GM18867 (cell line): ENCODE measurements around the gene KRT77.

ENCODE experiments used
- ATAC-seq: cut with Tn5 transposase; IDR thresholded peaks from one replicate; pipeline ENCODE4 v1.9.1; 2021; ENCODE audit warnings: mild to moderate bottlenecking, moderate library complexity; ENCODE audit not compliant: unreplicated experiment

Gene KRT77

DNA sequence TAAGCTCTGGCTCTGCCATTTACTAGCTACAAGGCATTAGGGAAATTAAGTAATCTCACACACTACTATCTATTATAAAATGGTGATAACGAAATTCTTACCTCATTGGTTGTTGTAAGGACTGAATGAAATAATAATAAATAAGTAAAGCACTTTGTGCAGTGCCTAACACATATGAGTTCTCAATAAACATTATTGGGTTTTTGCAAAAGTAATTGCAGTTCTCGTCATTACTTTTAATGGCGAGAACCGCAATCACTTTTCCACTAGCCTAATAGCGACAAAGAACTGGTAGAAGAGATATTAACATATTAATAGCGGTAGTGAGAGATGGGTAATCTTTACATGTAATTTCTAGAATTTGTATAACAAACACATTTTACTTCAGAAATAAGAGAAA lies 9.2 kb downstream of the KRT77 start:
- no peak for ATAC-seq

GRCh38 chr12:52693261-52693660 lies 10.1 kb downstream of the KRT77 start:
- ATAC-seq: no peak

- no peak for ATAC-seq
These were observed 11.1 kb downstream of the KRT77 start for GRCh38 chr12:52692254-52692653.

GRCh38 chr12:52691841-52692150 lies 11.5 kb downstream of the KRT77 start:
- no peak for ATAC-seq

DNA sequence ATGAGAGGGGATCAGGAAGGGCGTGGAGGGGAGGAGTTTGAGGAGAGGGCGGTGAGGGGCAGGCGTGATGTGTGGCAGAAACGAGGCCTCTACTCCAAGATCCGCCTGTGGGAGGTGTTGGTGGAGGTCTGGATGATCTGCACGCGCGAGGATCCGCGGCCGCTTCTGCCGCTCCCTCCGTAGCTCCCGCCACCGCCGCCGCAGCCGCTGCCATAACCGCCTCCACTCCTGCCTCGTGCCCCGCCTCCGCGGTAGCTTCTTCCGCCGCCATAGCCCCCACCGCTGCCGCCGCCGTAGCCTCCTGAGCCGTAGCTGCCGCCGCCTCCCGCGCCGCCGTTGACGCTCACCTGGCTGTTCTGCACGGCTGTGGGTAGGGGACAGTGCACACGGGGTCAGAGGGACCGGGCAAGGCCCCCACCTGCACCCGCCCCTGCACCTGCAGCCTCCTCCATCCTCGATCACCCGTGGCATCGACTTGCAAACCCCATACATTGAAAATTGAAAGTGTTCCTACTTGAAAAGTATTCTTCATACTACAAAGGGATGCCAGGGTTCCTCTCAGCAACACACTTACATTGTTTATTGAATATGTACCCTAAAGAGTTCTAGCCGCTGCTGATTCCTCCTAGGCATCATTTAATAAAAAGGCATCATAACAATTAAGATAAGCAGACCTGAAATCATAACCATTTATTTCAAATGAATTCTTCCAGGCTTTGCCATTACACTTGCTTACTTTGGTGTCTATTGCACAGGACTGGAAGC lies 12.1 kb downstream of the KRT77 start:
- no peak for ATAC-seq

DNA sequence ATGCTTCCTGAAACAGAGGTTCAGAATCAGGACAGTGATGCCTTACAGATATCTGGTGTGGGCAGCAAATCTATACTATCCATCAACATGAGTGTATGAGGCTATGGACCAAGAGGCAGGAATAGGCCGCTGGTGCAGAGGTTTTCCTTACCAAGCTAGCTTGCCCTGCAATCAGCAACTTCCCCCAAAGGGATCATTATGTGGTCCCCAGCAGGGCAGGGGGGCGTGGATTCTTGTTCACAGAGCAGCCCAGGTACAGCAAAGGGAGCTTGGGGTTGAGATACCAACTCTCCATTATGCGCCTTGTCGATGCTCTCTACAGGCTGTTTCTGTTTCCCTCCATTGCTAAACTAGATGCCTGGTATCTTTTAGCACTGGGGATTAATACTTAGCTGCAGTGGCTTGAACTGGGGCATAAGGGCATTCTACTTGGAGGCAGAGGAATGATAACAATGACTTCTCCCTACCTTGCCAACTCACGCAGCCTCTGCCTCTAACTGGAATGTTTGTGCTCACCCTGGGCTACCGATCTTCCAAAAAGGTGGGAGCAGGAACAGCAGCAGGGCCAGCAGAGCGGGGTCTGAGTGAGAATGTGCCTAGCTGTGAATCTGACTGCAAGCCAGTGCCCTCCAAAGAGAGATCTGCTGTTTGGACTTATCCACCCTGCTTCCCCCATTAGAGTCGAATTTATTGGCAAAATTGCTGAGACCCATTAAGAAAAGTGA lies 12.8 kb downstream of the KRT77 start:
- no peak for ATAC-seq

GRCh38 chr12:52689936-52690335 lies 13.4 kb downstream of the KRT77 start:
- ATAC-seq: no peak

DNA sequence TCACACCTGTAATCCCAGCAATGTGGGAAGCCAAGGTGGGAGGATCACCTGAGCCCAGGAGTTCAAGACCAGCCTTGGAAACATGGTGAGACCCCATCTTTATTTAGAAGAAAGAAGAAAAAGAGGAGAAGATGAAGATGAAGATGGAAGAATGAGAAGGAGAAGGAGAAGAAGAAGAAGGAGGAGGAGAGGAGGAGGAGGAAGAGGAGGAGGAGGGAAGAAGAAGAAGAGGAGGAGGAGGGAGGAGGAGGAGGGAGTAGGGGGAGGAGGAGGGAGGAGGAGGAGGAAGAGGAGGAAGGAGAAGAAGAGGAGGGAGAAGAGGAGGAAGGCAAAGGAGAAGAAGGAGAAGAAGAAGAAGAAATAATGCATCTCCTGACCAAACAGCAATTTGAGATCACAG lies 14.1 kb downstream of the KRT77 start:
- no peak for ATAC-seq

DNA sequence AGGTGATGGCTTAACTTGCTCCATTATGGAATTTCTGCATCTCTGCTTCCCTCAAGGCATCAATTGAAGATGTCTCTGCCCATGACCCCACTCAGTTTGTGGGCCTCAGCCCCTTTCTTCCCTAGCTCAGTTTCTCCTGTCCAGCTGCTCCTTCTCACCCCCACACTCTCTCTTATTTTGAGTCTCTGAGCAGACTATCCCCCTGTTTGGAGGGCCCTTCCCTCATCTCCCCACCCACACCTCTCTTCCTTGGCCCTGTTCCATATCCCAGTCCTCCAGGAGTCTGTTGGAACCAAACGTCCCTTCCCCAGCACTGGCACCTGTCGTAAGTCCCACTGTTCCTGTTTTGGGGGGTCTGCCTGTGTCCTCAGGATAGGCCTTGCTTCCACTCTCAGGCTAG lies 14.8 kb downstream of the KRT77 start:
- ATAC-seq: no peak

- ATAC-seq: no peak
These were observed 15.6 kb downstream of the KRT77 start for GRCh38 chr12:52687497-52688385.

DNA sequence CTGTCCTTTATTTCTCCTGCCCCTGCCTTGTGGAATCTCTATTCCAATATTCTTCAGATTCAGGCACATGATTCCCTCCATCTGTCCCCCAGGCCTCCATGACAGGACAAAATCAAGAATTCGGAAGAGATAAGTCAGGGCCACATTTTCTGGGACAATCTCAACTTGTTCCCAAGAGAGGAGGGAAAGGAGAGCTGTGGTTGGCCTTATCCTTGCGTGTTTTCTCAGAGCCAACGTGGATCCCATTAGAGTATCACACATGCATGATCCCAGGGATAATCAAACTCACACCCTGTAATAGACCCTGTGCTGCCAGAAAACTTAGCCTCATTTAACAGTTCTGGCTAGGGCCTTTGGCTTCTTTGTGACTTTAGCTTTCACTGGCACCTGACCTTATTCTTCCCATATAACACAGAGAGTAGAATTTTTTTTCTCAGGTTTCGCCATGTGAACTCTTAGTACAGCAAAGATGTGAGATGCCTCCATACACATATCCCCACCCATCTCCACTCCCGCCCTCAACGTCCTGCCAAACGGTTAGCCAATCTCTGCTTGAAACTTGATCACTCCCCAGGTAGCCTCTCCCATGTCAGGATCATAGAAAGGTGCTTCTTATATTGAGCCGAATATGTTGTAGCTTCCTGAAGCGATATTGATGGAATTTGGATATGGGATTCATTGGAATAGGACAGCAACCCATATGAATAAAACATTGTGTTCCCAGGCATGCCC lies 16.4 kb downstream of the KRT77 start:
- ATAC-seq: no peak

GRCh38 chr12:52686063-52686462 lies 17.3 kb downstream of the KRT77 start:
- no peak for ATAC-seq

- no peak for ATAC-seq
These were observed 17.9 kb downstream of the KRT77 start for GRCh38 chr12:52685406-52685890.

GRCh38 chr12:52684431-52684830 lies 18.9 kb downstream of the KRT77 start:
- ATAC-seq: no peak

GRCh38 chr12:52683575-52684300 lies 19.6 kb downstream of the KRT77 start:
- no peak for ATAC-seq

GRCh38 chr12:52682938-52683574 lies 20.3 kb downstream of the KRT77 start:
- no peak for ATAC-seq

DNA sequence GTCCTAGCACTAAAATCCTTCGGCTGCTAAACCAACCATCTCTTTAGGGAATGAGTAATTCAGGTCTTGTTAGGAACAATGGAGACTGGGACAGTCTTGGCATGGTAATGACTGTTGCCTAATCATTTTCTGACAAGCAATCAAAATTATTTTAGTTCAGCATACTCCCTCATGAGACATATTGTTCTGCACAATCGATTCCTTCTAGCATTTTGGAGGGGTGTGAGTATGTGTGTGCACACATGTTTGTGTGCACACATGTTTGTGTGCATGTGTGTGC lies 21.0 kb downstream of the KRT77 start:
- ATAC-seq: no peak

- no peak for ATAC-seq
These were observed 21.6 kb downstream of the KRT77 start for GRCh38 chr12:52681526-52682380.

DNA sequence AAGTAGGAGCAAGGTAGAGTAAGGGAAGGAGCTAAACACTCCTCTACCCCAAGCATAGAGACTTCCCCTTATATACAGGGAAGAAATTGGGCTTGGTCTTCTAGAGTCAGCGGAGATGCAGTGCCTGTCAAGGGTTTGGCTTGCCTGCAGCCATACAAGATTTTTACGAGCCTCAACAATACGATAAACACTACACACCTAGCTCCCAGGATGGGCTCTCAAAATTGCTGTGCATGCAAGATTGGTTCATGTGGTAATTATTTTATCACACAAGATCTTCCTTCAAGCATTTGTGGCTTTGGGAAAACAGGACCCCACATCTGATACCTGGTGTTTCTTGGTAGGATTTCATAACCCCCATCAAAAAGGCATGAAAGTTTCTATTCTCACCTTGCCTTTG lies 23.0 kb downstream of the KRT77 start, which contains the start of gene KRT1:
Gene KRT1 (minus strand): TSS at position 45 of the 400 bp plus-strand sequence. CDS start 59 bp downstream, outside the sequence.
- no peak for ATAC-seq
